Transverse colon (tissue), 4 donors: ENCODE results near the gene VASN. TPM values are rescaled to one million over a fixed set of nuclear protein-coding genes. Genes with fewer than 3 reads are reported as not detected.

Experiments
- DNase-seq: peaks from one replicate; pipeline ENCODE4 v3.0.0-alpha.2; 2019
- H3K27ac ChIP-seq, 4 donors: fragments of 200-600 bp; sonication (generic); 2 replicates each; pipeline ENCODE4 v1.5.1; 2016 to 2018; ENCODE audit warnings: inconsistent platforms in 4 of 4
- H3K27me3 ChIP-seq: fragments of 200-600 bp; sonication (generic); 2 replicates; pipeline ENCODE4 v1.5.1; 2017; ENCODE audit warnings: inconsistent platforms
- H3K36me3 ChIP-seq, 4 donors: fragments of 200-600 bp; sonication (generic); 2 replicates each; pipeline ENCODE4 v1.5.1; 2017 to 2019; ENCODE audit warnings: inconsistent platforms in 4 of 4
- H3K4me1 ChIP-seq, 4 donors: fragments of 200-600 bp; sonication (generic); 2 replicates each; pipeline ENCODE4 v1.5.1; 2017 to 2020; ENCODE audit warnings: inconsistent platforms in 4 of 4
- H3K4me3 ChIP-seq, 4 donors: fragments of 200-600 bp; sonication (generic); 1 replicate in 1 of 4; 2 replicates in 3 of 4; pipeline versions ENCODE4 v1.5.1 to v1.6.1; 2017 to 2019; ENCODE audit warnings: inconsistent platforms in 4 of 4
- H3K9me3 ChIP-seq, 2 donors: fragments of 200-600 bp; sonication (generic); 2 replicates each; pipeline ENCODE4 v1.5.1; 2017 to 2019; ENCODE audit warnings: inconsistent platforms in 2 of 2
- EP300 ChIP-seq: sonication (generic); formaldehyde crosslinking; IDR thresholded peaks from one replicate; pipeline ENCODE4 v1.6.1; 2017; ENCODE audit warnings: antibody characterized with exemption, low read depth
- POLR2A ChIP-seq: fragments of 450-650 bp; IDR thresholded peaks from one replicate; pipeline ENCODE4 v1.6.1; 2016; ENCODE audit warnings: antibody characterized with exemption, mild to moderate bottlenecking, moderate library complexity
- POLR2AphosphoS5 ChIP-seq, 3 donors: sonication (generic); formaldehyde crosslinking; IDR thresholded peaks; one replicate each; pipeline ENCODE4 v1.6.1; 2016; ENCODE audit warnings: antibody characterized with exemption in 3 of 3
- whole genome bisulfite sequencing, 2 donors: methylation state at CpG; one replicate each; pipeline ENCODE4 v1.1.5; 2018; ENCODE audit warnings: low coverage in 1 of 2; 5-methylcytosine and 5-hydroxymethylcytosine counted together
- in situ Hi-C, 4 donors: fragments of 200-750 bp; cut with MboI; loops; one replicate each; pipeline versions ENCODE4 v1.15.0 to v1.15.1; 2017; ENCODE audit warnings: low sequenced_read_pairs in 3 of 4, low pct_ligation_motif_present in 1 of 4, low pct_unique_long_range_greater_than_20kb in 1 of 4
- intact Hi-C: fragments of 100-400 bp; cut with DNase I; formaldehyde crosslinking; loops from one replicate; pipeline ENCODE4 v1.15.1; 2023; ENCODE audit warnings: low total_unique reads
- total RNA-seq, 4 donors: library from RNA; depleted of rRNA; stranded (reverse); fragments of >200 nt; gene quantifications; one replicate each; pipeline ENCODE4 v1.1.0, GENCODE V29; 2016
- TF ChIP-seq, protein P1 (sequence below), 5 experiments: fragments of 200-600 bp in 3 of 5; fragments of 450-650 bp in 2 of 5; sonication (generic) in 3 of 5; IDR thresholded peaks; 1 replicate in 2 of 5; 2 replicates in 3 of 5; pipeline ENCODE4 v1.5.1; 2016 to 2017; ENCODE audit warnings: antibody characterized with exemption in 5 of 5, inconsistent platforms in 3 of 5, mild to moderate bottlenecking in 2 of 5, moderate library complexity in 1 of 5

Gene VASN
- total RNA-seq, 4 donors from 2014 or later: 3.4 to 18.7 (median 9.0) TPM

DNA sequence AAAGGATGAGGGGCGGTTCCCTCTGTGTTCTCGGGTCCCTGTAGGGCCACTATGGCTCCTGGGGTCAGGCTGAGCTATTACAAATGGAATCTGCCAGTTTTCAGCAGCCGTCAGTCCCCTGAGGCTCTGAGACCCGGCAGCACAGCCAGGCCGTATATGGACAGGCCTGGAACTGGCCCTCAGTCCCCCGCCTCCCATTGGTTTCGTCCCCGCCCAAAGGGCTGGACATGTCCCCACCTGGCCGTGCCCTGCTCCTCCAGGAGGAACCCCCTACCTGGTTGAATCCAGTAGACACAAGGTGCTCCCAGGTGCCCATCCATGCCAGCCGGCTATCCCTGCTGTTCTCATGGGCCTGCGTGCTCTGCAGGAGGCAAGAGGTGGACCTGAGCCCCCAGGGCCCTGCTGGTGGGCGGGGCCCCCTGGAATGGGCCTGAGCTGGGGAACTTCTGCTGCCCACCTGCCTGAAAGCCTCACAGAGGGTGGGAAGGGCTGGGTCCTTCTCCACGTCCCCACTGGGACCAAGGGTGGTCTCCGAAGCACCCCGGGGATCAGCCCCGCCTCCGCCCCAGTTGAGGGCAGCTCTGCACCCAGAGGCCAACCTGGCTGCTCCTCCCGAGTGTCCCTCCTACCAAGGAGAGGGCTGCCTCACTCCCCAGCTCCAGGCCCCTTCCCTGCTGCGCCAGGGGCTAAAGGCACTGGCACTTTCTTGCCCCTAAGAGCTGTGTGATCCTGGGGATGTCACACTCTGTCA lies 16.8 kb downstream of the VASN start:
- 90% methylated on average over 19 of the region's 19 CpGs; no CpG with 5 or more reads in 1 of the 2 donors for WGBS, 2 donors

DNA sequence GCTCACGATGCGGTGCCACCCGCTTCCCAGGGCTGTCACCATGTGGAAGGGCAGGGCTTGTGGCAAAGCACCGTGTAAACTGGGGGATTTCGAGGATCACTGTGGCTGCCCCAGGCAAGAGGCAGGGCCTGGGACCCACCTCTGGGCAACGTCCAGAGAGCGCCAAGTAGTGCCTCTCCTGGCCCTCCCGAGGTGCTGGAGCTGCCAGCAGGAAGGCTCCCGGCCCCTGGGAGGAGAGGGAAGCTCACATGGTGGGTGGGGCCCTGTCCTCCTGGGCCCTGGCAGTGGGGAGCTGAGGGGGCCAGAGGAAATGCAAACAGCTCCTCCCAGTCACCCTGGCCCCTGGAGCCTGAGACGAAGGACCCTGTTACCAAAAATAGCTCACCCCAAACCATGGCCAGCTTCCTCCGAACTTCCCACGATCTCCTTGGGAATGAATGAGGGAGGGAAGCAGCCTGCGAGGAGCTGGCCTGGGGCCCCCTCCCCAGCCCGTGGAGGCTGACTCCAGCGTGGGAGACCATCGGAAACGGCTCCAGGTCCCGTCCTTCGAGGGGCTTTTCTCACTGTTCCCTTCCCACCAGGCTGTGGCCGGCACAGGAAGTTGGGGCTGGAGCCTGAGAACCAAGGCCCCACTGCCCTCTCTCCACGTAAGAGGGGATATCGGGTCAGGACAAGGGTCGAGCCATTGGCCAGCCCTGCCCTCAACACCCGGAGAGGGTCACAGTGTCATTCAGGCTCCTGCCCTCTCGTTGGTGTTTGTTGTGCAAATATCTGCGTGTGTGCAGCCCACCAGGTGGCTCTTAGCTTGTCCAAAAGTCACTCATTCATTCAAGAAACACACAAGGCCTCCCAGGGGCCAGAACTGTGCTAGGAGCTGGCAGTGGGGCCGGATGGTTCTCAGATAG lies 17.7 kb downstream of the VASN start:
- no peak for TF ChIP-seq EP300
- no peak overlapping the region for H3K4me3 ChIP-seq
- in situ Hi-C loops: no loop called here
- peak overlapping the region in 2 of 4 donors; percentile 5 to 17 for H3K27ac ChIP-seq
- 73 to 84% methylated on average over 3 to 27 of the region's 27 CpGs for WGBS, 2 donors
- H3K4me1 ChIP-seq: peaks cover 3 to 14% (median 7%) of the 10 kb centered on the region in 4 donors
- no peaks in the 10 kb centered on the region for H3K27me3 ChIP-seq
- no peak for DNase-seq
- H3K36me3 ChIP-seq: no peaks in the 10 kb centered on the region
- intact Hi-C loops: no loop called here
- no peaks in the 10 kb centered on the region for H3K9me3 ChIP-seq

More for the DNA sequence above, 16.8 kb downstream of the VASN start:
- peak overlapping the region in 3 of 4 donors; percentile 5 to 17 (median 6) for H3K27ac ChIP-seq
- H3K27me3 ChIP-seq: no peaks in the 10 kb centered on the region
- H3K4me3 ChIP-seq: no peak overlapping the region
- in situ Hi-C loops: no loop called here
- TF ChIP-seq, protein P1, sequence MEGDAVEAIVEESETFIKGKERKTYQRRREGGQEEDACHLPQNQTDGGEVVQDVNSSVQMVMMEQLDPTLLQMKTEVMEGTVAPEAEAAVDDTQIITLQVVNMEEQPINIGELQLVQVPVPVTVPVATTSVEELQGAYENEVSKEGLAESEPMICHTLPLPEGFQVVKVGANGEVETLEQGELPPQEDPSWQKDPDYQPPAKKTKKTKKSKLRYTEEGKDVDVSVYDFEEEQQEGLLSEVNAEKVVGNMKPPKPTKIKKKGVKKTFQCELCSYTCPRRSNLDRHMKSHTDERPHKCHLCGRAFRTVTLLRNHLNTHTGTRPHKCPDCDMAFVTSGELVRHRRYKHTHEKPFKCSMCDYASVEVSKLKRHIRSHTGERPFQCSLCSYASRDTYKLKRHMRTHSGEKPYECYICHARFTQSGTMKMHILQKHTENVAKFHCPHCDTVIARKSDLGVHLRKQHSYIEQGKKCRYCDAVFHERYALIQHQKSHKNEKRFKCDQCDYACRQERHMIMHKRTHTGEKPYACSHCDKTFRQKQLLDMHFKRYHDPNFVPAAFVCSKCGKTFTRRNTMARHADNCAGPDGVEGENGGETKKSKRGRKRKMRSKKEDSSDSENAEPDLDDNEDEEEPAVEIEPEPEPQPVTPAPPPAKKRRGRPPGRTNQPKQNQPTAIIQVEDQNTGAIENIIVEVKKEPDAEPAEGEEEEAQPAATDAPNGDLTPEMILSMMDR (IDR thresholded peaks at IDR 0.05): no peak
- TF ChIP-seq POLR2A (no peak), POLR2AphosphoS5 (IDR thresholded peaks at IDR 0.05) (no peak), EP300 (no peak)
- H3K4me1 ChIP-seq: peaks cover 3 to 14% (median 7%) of the 10 kb centered on the region in 4 donors
- DNase-seq: no peak
- no peaks in the 10 kb centered on the region for H3K36me3 ChIP-seq
- intact Hi-C loops: no loop called here
- H3K9me3 ChIP-seq: no peaks in the 10 kb centered on the region

DNA sequence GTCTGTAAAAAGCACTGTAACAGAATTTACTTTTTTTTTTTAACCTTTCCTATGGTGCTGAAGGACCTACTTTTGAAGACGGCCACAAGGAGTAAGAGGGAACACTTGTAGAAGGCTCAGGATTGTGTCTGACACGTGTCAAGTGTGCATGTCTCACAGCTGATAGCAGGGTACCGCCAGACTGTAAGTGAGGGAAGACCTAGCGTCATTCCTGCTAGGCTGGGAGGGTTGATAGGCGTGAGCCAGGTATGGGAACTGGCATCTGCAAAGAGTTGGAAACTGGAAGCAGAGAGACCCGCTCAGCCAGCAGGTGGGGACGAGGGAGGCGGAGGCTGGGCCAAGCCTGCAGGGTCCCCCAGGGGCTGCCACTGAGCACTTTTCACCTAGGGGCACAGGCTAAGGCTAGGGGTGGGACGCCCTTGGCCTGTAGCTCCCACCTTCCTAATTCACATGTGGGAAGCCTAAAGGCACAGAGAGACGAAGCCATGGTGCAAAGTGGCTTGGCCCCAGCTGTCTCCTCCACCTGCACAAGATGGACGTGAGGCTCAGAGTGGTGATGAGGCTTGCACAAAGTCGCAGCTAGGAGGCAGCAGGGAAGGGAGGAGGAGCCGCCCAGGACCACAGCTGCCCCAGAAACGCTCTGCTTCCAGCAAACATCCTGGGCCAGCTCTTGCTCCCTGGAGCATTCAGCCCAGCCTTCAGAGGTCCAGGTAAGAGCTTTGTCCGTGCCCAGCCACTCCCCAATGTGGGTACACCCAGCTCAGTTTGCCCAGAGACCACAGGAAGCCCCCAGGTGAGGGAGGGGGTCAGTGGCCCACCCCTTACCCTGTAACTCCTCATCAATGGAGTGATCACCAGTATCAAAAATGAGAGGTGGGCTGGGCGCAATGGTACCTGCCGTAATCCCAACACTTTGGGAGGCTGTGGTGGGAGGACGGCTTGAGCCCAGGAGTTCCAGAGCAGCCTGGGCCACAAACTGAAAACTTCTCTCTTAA lies 18.9 kb downstream of the VASN start:
- no peak overlapping the region for H3K4me3 ChIP-seq
- H3K36me3 ChIP-seq: peaks cover 0 to 5% (median 0%) of the 10 kb centered on the region in 4 donors
- TF ChIP-seq POLR2A (no peak), POLR2AphosphoS5 (IDR thresholded peaks at IDR 0.05) (no peak)
- TF ChIP-seq, protein P1 (IDR thresholded peaks at IDR 0.05): no peak
- no peaks in the 10 kb centered on the region for H3K27me3 ChIP-seq
- intact Hi-C loops (no loop called here), in situ Hi-C loops (no loop called here)
- no peaks in the 10 kb centered on the region for H3K9me3 ChIP-seq
- H3K27ac ChIP-seq: no peak overlapping the region
- 91% methylated on average over 6 to 17 of the region's 18 CpGs for WGBS, 2 donors
- H3K4me1 ChIP-seq: peaks cover 3 to 14% (median 7%) of the 10 kb centered on the region in 4 donors
- DNase-seq: no peak

DNA sequence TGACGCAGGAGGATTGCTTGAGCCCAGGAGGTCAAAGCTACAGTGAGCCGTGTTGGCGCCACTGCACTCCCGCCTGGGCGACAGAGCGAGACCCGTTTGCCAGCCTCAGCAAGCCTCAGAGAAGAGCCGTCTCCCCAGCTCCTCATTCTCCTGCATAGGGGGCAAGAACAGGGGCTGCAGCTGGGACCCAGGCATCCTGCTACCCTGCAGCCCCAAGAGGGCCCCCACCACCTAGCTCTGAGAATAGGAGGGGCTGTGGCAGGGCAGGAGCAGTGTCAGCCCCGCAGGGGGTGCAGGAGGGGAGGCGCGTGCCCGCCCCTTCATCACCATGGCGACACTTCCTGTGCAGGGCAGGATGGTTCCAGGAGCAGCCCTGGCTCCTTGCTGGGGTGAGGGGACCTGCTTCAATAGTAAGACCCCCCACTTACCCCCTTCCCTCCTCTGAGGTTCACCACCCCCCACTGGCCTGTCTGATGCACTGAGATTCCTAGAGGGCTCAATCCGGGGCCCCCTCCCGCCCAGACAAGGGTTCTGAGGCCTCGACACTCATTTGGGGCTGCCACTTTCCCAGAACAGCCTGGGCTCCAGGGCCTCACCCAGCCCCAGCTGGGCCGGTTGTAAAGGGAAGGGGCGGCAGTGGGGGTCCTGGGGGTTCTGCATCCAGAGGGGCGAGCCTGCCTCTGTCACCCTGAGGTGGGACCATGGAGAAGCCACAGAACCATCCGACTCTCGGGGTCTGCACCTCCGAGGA lies 20.2 kb downstream of the VASN start:
- H3K27ac ChIP-seq: peak overlapping the region; percentile 30 to 67 (median 38)
- H3K4me3 ChIP-seq: no peak overlapping the region
- H3K9me3 ChIP-seq: no peaks in the 10 kb centered on the region
- TF ChIP-seq, protein P1 (IDR thresholded peaks at IDR 0.05): no peak
- TF ChIP-seq EP300 (no peak), POLR2AphosphoS5 (IDR thresholded peaks at IDR 0.05) (no peak), POLR2A (no peak)
- no peak for DNase-seq
- H3K36me3 ChIP-seq: peaks cover 0 to 5% (median 0%) of the 10 kb centered on the region in 4 donors
- in situ Hi-C loops (no loop called here), intact Hi-C loops (no loop called here)
- no peaks in the 10 kb centered on the region for H3K27me3 ChIP-seq
- WGBS, 2 donors: 91% methylated on average over 10 of the region's 22 CpGs; no CpG with 5 or more reads in 1 of the 2 donors
- H3K4me1 ChIP-seq: peaks cover 3 to 14% (median 7%) of the 10 kb centered on the region in 4 donors
